LNCAP (cell line): ENCODE results near the gene HPSE2.

Source experiments
- CTCF ChIP-seq: fragments of 450-650 bp; IDR thresholded peaks from 2 replicates; pipeline ENCODE4 v1.5.1; 2017; ENCODE audit warnings: mild to moderate bottlenecking

HPSE2 gene

DNA sequence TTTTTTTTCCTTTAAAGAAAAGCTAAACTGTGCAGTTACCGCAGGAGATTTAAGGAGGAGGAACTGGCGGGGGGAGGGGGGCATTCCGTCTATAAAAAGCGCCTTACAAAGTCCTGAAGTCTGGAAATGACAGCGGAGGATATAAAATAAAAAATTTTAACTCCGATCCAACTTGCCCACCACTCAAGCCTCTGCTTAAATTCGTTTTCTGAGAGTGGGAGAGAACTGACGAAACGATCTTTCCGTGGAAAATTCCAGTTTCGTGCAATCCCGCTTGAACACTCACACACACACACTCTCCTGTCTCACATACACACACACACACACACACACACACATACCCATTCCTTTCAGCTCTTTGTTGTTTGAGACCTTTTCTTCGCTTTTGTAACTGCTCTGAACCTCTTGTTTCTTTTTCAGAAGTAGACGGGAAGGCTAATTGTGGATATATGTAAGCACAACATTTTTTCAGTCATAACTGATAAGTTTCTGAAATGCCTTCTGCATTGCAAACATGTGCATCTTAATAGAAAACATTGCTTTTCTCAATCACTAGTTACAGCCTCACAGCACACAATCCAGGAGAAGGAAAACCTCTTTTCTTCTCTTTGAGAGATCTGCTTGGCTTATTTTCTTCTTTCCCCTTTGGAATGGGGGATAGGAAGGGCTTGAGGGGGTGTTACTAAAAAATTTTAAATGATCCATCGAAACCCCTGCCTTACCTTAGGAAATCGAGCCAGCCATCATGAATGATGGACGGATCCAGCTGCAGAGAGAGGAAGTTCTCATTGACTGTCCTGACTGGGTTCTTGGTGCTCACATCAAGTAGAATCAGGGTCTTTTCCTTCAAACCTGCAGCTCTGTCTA, 628 bp downstream of the HPSE2 start:
- no peak for TF ChIP-seq CTCF

DNA sequence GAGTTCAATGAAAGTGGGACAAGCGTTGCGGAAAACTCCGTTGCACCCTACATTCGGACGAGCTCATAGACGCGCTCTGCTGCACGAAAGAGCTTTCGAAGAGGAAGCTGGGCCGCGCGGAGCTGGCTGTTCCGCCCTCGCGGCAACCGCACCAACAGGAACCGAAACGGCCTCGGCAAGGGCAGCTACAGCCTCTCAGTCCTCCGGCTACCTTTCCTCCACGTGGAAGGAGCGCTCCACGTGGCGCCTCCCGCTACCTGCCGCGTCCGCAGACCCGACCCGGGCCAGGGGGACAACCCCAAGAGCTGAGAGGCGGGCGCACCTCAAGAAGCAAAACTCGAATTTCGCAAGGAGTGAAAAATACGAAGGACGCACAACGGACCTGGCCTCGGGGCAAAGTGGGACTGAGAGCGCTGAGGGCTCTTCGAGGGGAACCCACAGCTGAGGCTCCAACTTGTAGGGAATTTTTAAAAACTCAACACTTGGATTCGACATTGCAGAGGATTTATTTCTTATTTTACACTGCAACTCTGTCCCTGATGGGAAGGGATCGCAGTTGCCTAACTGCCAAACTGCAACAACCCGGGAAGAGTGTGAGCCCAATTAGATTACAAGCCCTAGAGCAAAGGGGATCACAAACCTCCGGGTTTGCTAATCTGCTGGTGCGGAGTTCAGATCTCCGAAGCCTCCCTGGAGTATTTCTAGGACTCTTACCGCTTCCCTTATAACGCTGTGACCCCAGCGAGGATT, 1.4 kb downstream of the HPSE2 start:
- no peak for TF ChIP-seq CTCF

- no peak for TF ChIP-seq CTCF
Observed at GRCh38 chr10:99233689-99234037, 2.0 kb downstream of the HPSE2 start.

- TF ChIP-seq CTCF: no peak
Observed at GRCh38 chr10:99233000-99233688, 2.5 kb downstream of the HPSE2 start.

GRCh38 chr10:99232360-99232999, 3.2 kb downstream of the HPSE2 start:
- no peak for TF ChIP-seq CTCF

DNA sequence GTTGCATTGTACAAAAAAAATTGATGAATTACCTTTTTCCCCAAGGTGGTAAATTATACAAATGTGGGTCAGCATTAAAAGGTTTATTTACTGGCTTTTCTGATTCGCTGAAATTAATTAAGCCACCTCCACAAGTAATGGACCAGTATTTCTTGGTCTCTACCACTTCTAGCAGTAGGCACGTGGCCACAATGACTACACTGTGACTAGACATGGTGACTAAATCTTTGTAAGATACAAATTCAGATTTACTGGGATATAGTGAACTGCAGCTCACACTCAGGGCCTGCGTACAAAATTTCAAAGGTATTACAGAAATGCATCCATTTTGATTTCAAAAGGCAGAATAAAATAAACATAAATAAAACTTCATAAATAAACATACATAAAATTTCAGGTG, 10.9 kb downstream of the HPSE2 start:
- no peak for TF ChIP-seq CTCF

DNA sequence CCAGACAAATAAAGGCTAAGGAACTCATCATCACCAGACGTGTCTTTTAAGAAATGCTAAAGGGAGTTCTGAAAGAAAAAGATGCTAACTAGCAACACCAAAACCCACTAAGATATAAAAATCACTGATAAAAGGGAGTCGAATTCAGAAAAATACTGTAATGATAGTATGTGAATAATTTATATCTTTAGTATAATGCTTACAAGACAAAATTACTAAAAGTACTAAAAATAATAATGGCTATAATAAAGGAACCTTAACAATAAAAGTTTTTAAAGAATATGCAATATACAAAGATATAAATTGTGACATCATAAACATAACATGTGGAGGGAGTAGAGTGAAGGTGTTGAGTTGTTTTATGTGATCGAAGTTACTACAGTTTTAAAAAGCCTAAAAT, 28.3 kb downstream of the HPSE2 start:
- no peak for TF ChIP-seq CTCF
